PC-9 (cell line): Measurements from ENCODE around the gene NR2E3. TPM values are rescaled to one million over a fixed set of nuclear protein-coding genes. Genes with fewer than 3 reads are reported as not detected.

Experiments
- BruUV-seq: library from RNA; stranded (reverse); fragments of 400-500 nt; replicated peaks from 2 replicates; lab custom pipeline; 2021; lab: Mats Ljungman, UMichigan
- CTCF ChIA-PET: fragments of 300-600 bp; sonication (Branson Sonifier 250); formaldehyde crosslinking; loops from one replicate; lab custom pipeline; 2022; ENCODE audit warnings: antibody characterized with exemption; lab: Charles Lee
- POLR2A ChIA-PET: fragments of 300-600 bp; sonication (Branson Sonifier 250); formaldehyde crosslinking; loops from one replicate; lab custom pipeline; 2022; ENCODE audit warnings: antibody characterized with exemption; ENCODE audit not compliant: unreplicated experiment; lab: Charles Lee
- DNase-seq, 2 experiments: peaks; one replicate each; pipeline versions ENCODE4 v3.0.0 to v3.0.0-alpha.2; 2015 to 2022; ENCODE audit warnings: mixed read lengths in 1 of 2
- H2AFZ ChIP-seq: fragments of 200-600 bp; sonication (generic); 2 replicates; pipeline ENCODE4 v1.8.1; 2017; ENCODE audit warnings: antibody characterized with exemption
- H3F3A ChIP-seq: fragments of 200-600 bp; sonication (generic); 2 replicates; pipeline ENCODE4 v1.8.1; 2017; ENCODE audit warnings: antibody characterized with exemption, mild to moderate bottlenecking, low read depth; ENCODE audit not compliant: insufficient read depth
- H3K27ac ChIP-seq: fragments of 200-600 bp; sonication (generic); 2 replicates; pipeline ENCODE4 v1.6.1; 2016; ENCODE audit warnings: mixed run types
- H3K27me3 ChIP-seq: fragments of 200-600 bp; sonication (generic); 2 replicates; pipeline ENCODE4 v1.6.1; 2016; ENCODE audit warnings: low read depth, mixed run types; ENCODE audit not compliant: insufficient read depth
- H3K36me3 ChIP-seq: fragments of 200-600 bp; sonication (generic); 2 replicates; pipeline ENCODE4 v1.6.1; 2016; ENCODE audit warnings: low read depth, mixed run types
- H3K4me1 ChIP-seq: fragments of 200-600 bp; sonication (generic); replicated peaks from 2 replicates; pipeline ENCODE4 v1.6.1; 2016; ENCODE audit warnings: mixed run types; ENCODE audit not compliant: insufficient read depth
- H3K4me2 ChIP-seq: fragments of 200-600 bp; sonication (generic); 2 replicates; pipeline ENCODE4 v1.6.1; 2017; ENCODE audit warnings: mixed run types
- H3K4me3 ChIP-seq: fragments of 200-600 bp; sonication (generic); 2 replicates; pipeline ENCODE4 v1.6.1; 2016; ENCODE audit warnings: mixed run types
- H3K79me2 ChIP-seq: fragments of 200-600 bp; sonication (generic); 2 replicates; pipeline ENCODE4 v1.6.1; 2017; ENCODE audit warnings: low read depth, mixed run types
- H3K9me2 ChIP-seq: fragments of 200-600 bp; sonication (generic); 2 replicates; pipeline ENCODE4 v1.8.1; 2017; ENCODE audit warnings: mild to moderate bottlenecking; ENCODE audit not compliant: insufficient read depth
- H3K9me3 ChIP-seq: fragments of 200-600 bp; sonication (generic); 2 replicates; pipeline ENCODE4 v1.8.1; 2016; ENCODE audit warnings: low read depth; ENCODE audit not compliant: insufficient read depth
- H4K20me1 ChIP-seq: fragments of 200-600 bp; sonication (generic); 2 replicates; pipeline ENCODE4 v1.8.1; 2017; ENCODE audit not compliant: insufficient read depth
- CTCF ChIP-seq: fragments of 200-600 bp; sonication (generic); conservative IDR thresholded peaks from 2 replicates; pipeline ENCODE4 v1.6.1; 2017; ENCODE audit warnings: mixed run types, antibody characterized with exemption, mild to moderate bottlenecking, moderate library complexity
- EZH2 ChIP-seq: fragments of 200-600 bp; sonication (generic); IDR thresholded peaks from 2 replicates; pipeline ENCODE4 v1.8.0; 2017; ENCODE audit warnings: antibody characterized with exemption, low read depth
- intact Hi-C: fragments of 100-400 bp; cut with micrococcal nuclease; formaldehyde crosslinking; loops from one replicate; pipeline ENCODE4 v1.10.0; 2022; ENCODE audit not compliant: unreplicated experiment
- total RNA-seq: library from RNA; stranded (reverse); gene quantifications from 2 replicates; pipeline ENCODE4 v1.2.3, GENCODE V29; 2021

Gene NR2E3
- total RNA-seq, 1 experiment from 2014 or later = 1.5 TPM

GRCh38 chr15:71813723-71814470 lies 3.5 kb downstream of the NR2E3 start:
- ChIA-PET POLR2A (no interaction called here), CTCF (no interaction called here)
- no peak for DNase-seq
- no peaks in the 10 kb centered on the region for H3K9me2 ChIP-seq
- BruUV-seq = no TSS peak
- no peaks in the 10 kb centered on the region for H4K20me1 ChIP-seq
- H3K4me3 ChIP-seq = no peak overlapping the region
- H3K79me2 ChIP-seq = no peaks in the 10 kb centered on the region
- no peaks in the 10 kb centered on the region for H3K27me3 ChIP-seq
- H3F3A ChIP-seq = no peaks in the 10 kb centered on the region
- H3K36me3 ChIP-seq = no peaks in the 10 kb centered on the region
- no peak overlapping the region for H2AFZ ChIP-seq
- no peaks in the 10 kb centered on the region for H3K9me3 ChIP-seq
- no peak overlapping the region for H3K27ac ChIP-seq
- intact Hi-C loops = no loop called here
- H3K4me1 ChIP-seq = no peaks in the 10 kb centered on the region
- no peak for TF ChIP-seq EZH2
- no peak for TF ChIP-seq CTCF
- H3K4me2 ChIP-seq = no peak overlapping the region

GRCh38 chr15:71815301-71815700 lies 4.9 kb downstream of the NR2E3 start:
- ChIA-PET POLR2A (no interaction called here), CTCF (no interaction called here)
- H3K36me3 ChIP-seq = no peaks in the 10 kb centered on the region

GRCh38 chr15:71817351-71817750 lies 7.0 kb downstream of the NR2E3 start:
- Histone ChIP-seq H4K20me1 (no peaks in the 10 kb centered on the region), H3K27me3 (no peaks in the 10 kb centered on the region), H3K4me1 (no peaks in the 10 kb centered on the region), H3K9me2 (no peaks in the 10 kb centered on the region), H3K9me3 (peaks cover 9% of the 10 kb centered on the region), H3K36me3 (0 out of 2 replicates have a peak, but pooled peaks cover 4% of the 10 kb centered on the region), H3K4me3 (no peak overlapping the region), H3K79me2 (no peaks in the 10 kb centered on the region), H3F3A (no peaks in the 10 kb centered on the region), H3K27ac (no peak overlapping the region), H2AFZ (no peak overlapping the region), H3K4me2 (no peak overlapping the region)
- TF ChIP-seq EZH2 (no peak), CTCF (no peak)
- ChIA-PET CTCF (no interaction called here), POLR2A (no interaction called here)
- intact Hi-C loops = no loop called here
- BruUV-seq = no TSS peak
- DNase-seq = no peak

More at GRCh38 chr15:71815301-71815700, 4.9 kb downstream of the NR2E3 start:
- H3K79me2 ChIP-seq = no peaks in the 10 kb centered on the region
- H4K20me1 ChIP-seq = no peaks in the 10 kb centered on the region
- intact Hi-C loops = no loop called here
- no peaks in the 10 kb centered on the region for H3K9me2 ChIP-seq
- no peak overlapping the region for H3K4me3 ChIP-seq
- H3K4me1 ChIP-seq = no peaks in the 10 kb centered on the region
- TF ChIP-seq EZH2 = no peak
- TF ChIP-seq CTCF = no peak
- no peak overlapping the region for H3K27ac ChIP-seq
- H3K9me3 ChIP-seq = no peaks in the 10 kb centered on the region; the same call in 1 of the 2 replicates
- BruUV-seq = no TSS peak
- H2AFZ ChIP-seq = no peak overlapping the region
- no peak for DNase-seq
- H3K4me2 ChIP-seq = no peak overlapping the region
- no peaks in the 10 kb centered on the region for H3K27me3 ChIP-seq
- no peaks in the 10 kb centered on the region for H3F3A ChIP-seq
